ENCODE data around the gene ZNF135.

Gene ZNF135

GRCh38 chr19:58059671-58060078 is 593 bp downstream of the ZNF135 start:
- Mint-ChIP-seq H3K36me3 (ENCODE audit: low read depth) (peaks cover 65% of the 10 kb centered on the region), H3K4me3 (peak overlapping the region; percentile 69), H3K27ac (no peak overlapping the region), H3K9me3 (peaks cover 46% of the 10 kb centered on the region), H3K4me1 (ENCODE audit: low read depth) (peaks cover 4% of the 10 kb centered on the region), H3K27me3 (peaks cover 32% of the 10 kb centered on the region)
- no peak for DNase-seq

- H3K9me3 Mint-ChIP-seq: peaks cover 46% of the 10 kb centered on the region
- peak overlapping the region; percentile 29 for H3K4me3 Mint-ChIP-seq
- DNase-seq: no peak
- H3K4me1 Mint-ChIP-seq (ENCODE audit: low read depth): peaks cover 4% of the 10 kb centered on the region
- peaks cover 66% of the 10 kb centered on the region for H3K36me3 Mint-ChIP-seq (ENCODE audit: low read depth)
- H3K27me3 Mint-ChIP-seq: peaks cover 29% of the 10 kb centered on the region
- H3K27ac Mint-ChIP-seq: no peak overlapping the region
These were observed 1.1 kb downstream of the ZNF135 start for GRCh38 chr19:58060231-58060630.

GRCh38 chr19:58063712-58064111 is 4.6 kb downstream of the ZNF135 start:
- no peak for DNase-seq
- Mint-ChIP-seq H3K4me3 (no peak overlapping the region), H3K27me3 (peaks cover 8% of the 10 kb centered on the region), H3K36me3 (ENCODE audit: low read depth) (peaks cover 80% of the 10 kb centered on the region), H3K9me3 (peaks cover 57% of the 10 kb centered on the region), H3K27ac (no peak overlapping the region), H3K4me1 (ENCODE audit: low read depth) (peaks cover 3% of the 10 kb centered on the region)

GRCh38 chr19:58067240-58067912 is 8.3 kb downstream of the ZNF135 start:
- Mint-ChIP-seq H3K27ac (no peak overlapping the region), H3K4me3 (no peak overlapping the region), H3K36me3 (ENCODE audit: low read depth) (peaks cover 74% of the 10 kb centered on the region), H3K9me3 (peaks cover 64% of the 10 kb centered on the region), H3K4me1 (ENCODE audit: low read depth) (no peaks in the 10 kb centered on the region), H3K27me3 (no peaks in the 10 kb centered on the region)
- no peak for DNase-seq

GRCh38 chr19:58079792-58080191 is 20.7 kb downstream of the ZNF135 start:
- Mint-ChIP-seq H3K36me3 (ENCODE audit: low read depth) (peaks cover 40% of the 10 kb centered on the region), H3K27ac (no peak overlapping the region), H3K27me3 (no peaks in the 10 kb centered on the region), H3K4me3 (no peak overlapping the region), H3K9me3 (peaks cover 50% of the 10 kb centered on the region), H3K4me1 (ENCODE audit: low read depth) (no peaks in the 10 kb centered on the region)
- no peak for DNase-seq

GRCh38 chr19:58083021-58083420 is 23.9 kb downstream of the ZNF135 start:
- H3K4me1 Mint-ChIP-seq (ENCODE audit: low read depth): no peaks in the 10 kb centered on the region
- H3K4me3 Mint-ChIP-seq: no peak overlapping the region
- peaks cover 47% of the 10 kb centered on the region for H3K9me3 Mint-ChIP-seq
- no peak overlapping the region for H3K27ac Mint-ChIP-seq
- H3K36me3 Mint-ChIP-seq (ENCODE audit: low read depth): peaks cover 55% of the 10 kb centered on the region
- no peak for DNase-seq
- no peaks in the 10 kb centered on the region for H3K27me3 Mint-ChIP-seq

GRCh38 chr19:58084596-58085347 is 25.7 kb downstream of the ZNF135 start:
- H3K4me1 Mint-ChIP-seq (ENCODE audit: low read depth): no peaks in the 10 kb centered on the region
- H3K27ac Mint-ChIP-seq: no peak overlapping the region
- peaks cover 64% of the 10 kb centered on the region for H3K36me3 Mint-ChIP-seq (ENCODE audit: low read depth)
- DNase-seq: no peak
- peaks cover 46% of the 10 kb centered on the region for H3K9me3 Mint-ChIP-seq
- no peaks in the 10 kb centered on the region for H3K27me3 Mint-ChIP-seq
- H3K4me3 Mint-ChIP-seq: no peak overlapping the region

- Mint-ChIP-seq H3K36me3 (ENCODE audit: low read depth) (peaks cover 66% of the 10 kb centered on the region), H3K9me3 (peaks cover 43% of the 10 kb centered on the region), H3K27ac (no peak overlapping the region), H3K4me1 (ENCODE audit: low read depth) (no peaks in the 10 kb centered on the region), H3K4me3 (no peak overlapping the region), H3K27me3 (no peaks in the 10 kb centered on the region)
- DNase-seq: no peak
These were observed 26.3 kb downstream of the ZNF135 start for GRCh38 chr19:58085348-58085875.

GRCh38 chr19:58086825-58087710 is 28.0 kb downstream of the ZNF135 start:
- peaks cover 66% of the 10 kb centered on the region for H3K36me3 Mint-ChIP-seq (ENCODE audit: low read depth)
- no peaks in the 10 kb centered on the region for H3K4me1 Mint-ChIP-seq (ENCODE audit: low read depth)
- DNase-seq: no peak

GRCh38 chr19:58088521-58089052 is 29.5 kb downstream of the ZNF135 start:
- H3K36me3 Mint-ChIP-seq (ENCODE audit: low read depth): peaks cover 66% of the 10 kb centered on the region
- H3K27me3 Mint-ChIP-seq: no peaks in the 10 kb centered on the region
- DNase-seq: no peak
- H3K4me3 Mint-ChIP-seq: no peak overlapping the region
- H3K27ac Mint-ChIP-seq: no peak overlapping the region
- peaks cover 40% of the 10 kb centered on the region for H3K9me3 Mint-ChIP-seq
- H3K4me1 Mint-ChIP-seq (ENCODE audit: low read depth): no peaks in the 10 kb centered on the region

More at GRCh38 chr19:58086825-58087710, 28.0 kb downstream of the ZNF135 start:
- H3K27me3 Mint-ChIP-seq: no peaks in the 10 kb centered on the region
- no peak overlapping the region for H3K27ac Mint-ChIP-seq
- no peak overlapping the region for H3K4me3 Mint-ChIP-seq
- peaks cover 37% of the 10 kb centered on the region for H3K9me3 Mint-ChIP-seq

GRCh38 chr19:58089846-58090245 is 30.8 kb downstream of the ZNF135 start:
- H3K27ac Mint-ChIP-seq: no peak overlapping the region
- no peaks in the 10 kb centered on the region for H3K4me1 Mint-ChIP-seq (ENCODE audit: low read depth)
- H3K27me3 Mint-ChIP-seq: no peaks in the 10 kb centered on the region
- H3K36me3 Mint-ChIP-seq (ENCODE audit: low read depth): peaks cover 66% of the 10 kb centered on the region
- peaks cover 38% of the 10 kb centered on the region for H3K9me3 Mint-ChIP-seq
- DNase-seq: no peak
- no peak overlapping the region for H3K4me3 Mint-ChIP-seq

GRCh38 chr19:58091251-58091995 is 32.3 kb downstream of the ZNF135 start:
- H3K27ac Mint-ChIP-seq: no peak overlapping the region
- H3K36me3 Mint-ChIP-seq (ENCODE audit: low read depth): peaks cover 66% of the 10 kb centered on the region
- DNase-seq: no peak
- no peaks in the 10 kb centered on the region for H3K4me1 Mint-ChIP-seq (ENCODE audit: low read depth)
- no peaks in the 10 kb centered on the region for H3K27me3 Mint-ChIP-seq
- peaks cover 43% of the 10 kb centered on the region for H3K9me3 Mint-ChIP-seq
- no peak overlapping the region for H3K4me3 Mint-ChIP-seq

- H3K9me3 Mint-ChIP-seq: peaks cover 41% of the 10 kb centered on the region
- DNase-seq: no peak
- H3K4me3 Mint-ChIP-seq: no peak overlapping the region
- no peak overlapping the region for H3K27ac Mint-ChIP-seq
- peaks cover 6% of the 10 kb centered on the region for H3K4me1 Mint-ChIP-seq (ENCODE audit: low read depth)
- peaks cover 62% of the 10 kb centered on the region for H3K36me3 Mint-ChIP-seq (ENCODE audit: low read depth)
- no peaks in the 10 kb centered on the region for H3K27me3 Mint-ChIP-seq
These were observed 34.0 kb downstream of the ZNF135 start for GRCh38 chr19:58093071-58093470.

Data from activated T-cell treated with anti-CD3 and anti-CD28 coated beads, Interleukin-2, amount 50 U/mL, for 24 hours (primary cell).